K562 (cell line): ENCODE data around the gene TNFRSF18. TPM values are rescaled to one million over a fixed set of nuclear protein-coding genes. Genes with fewer than 3 reads are reported as not detected.

ENCODE experiments used
- KDM1A ChIP-seq, 2 experiments: fragments of 450-650 bp; IDR thresholded peaks; 2 replicates each; pipeline ENCODE4 v1.6.1; 2016; ENCODE audit warnings: mild to moderate bottlenecking in 2 of 2
- L3MBTL2 ChIP-seq: fragments of 450-650 bp; IDR thresholded peaks from 2 replicates; pipeline ENCODE4 v1.6.1; 2016; ENCODE audit warnings: mild to moderate bottlenecking, moderate library complexity
- RBM39 ChIP-seq: fragments of 200-400 bp; formaldehyde crosslinking; optimal IDR thresholded peaks from 2 replicates; pipeline ENCODE3; 2018; ENCODE audit warnings: low read depth, low read length
- SMAD4 ChIP-seq: fragments of 250-450 bp; sonication (Bioruptor Pico); conservative IDR thresholded peaks from 2 replicates; pipeline ENCODE4 v1.8.0; 2021; ENCODE audit warnings: inconsistent platforms, mild to moderate bottlenecking, moderate library complexity
- ZNF263 ChIP-seq: sonication (generic); formaldehyde crosslinking; IDR thresholded peaks from 2 replicates; pipeline ENCODE4 v1.8.0; 2022; ENCODE audit warnings: mild to moderate bottlenecking, missing genetic modification reagents, borderline replicate concordance
- polyA plus RNA-seq, 8 experiments: library from polyadenylated mRNA; depleted of rRNA in 4 of 8; stranded (reverse) in 5 of 8; unstranded in 3 of 8; fragments of >200 nt; fragmentation: Nextera tagmentation in 2 of 8; fragmentation: Illumina TruSeq in 1 of 8; extraction: Ambion mirVana in 2 of 8; extraction: Trizol in 1 of 8; gene quantifications; 2 replicates each; pipeline versions ENCODE4 v1.2.1 to v1.2.3, GENCODE V29; 2011 to 2014; ENCODE audit warnings: inconsistent platforms in 1 of 8, missing spikeins in 1 of 8
- total RNA-seq, 7 experiments: library from RNA; depleted of rRNA in 6 of 7; stranded (reverse); fragments of >200 nt in 6 of 7; fragmentation: Illumina TruSeq in 2 of 7; extraction: Trizol in 2 of 7; gene quantifications; 2 replicates each; pipeline versions ENCODE4 v1.2.1 to v1.2.3, GENCODE V29; 2011 to 2021; ENCODE audit warnings: low replicate concordance in 1 of 7
- TF ChIP-seq, protein P1 (sequence below), 2 experiments: IDR thresholded peaks; 2 replicates each; pipeline ENCODE4 v1.6.1; 2011; ENCODE audit warnings: borderline replicate concordance in 1 of 2, control low read depth in 1 of 2, low read depth in 1 of 2, low read length in 1 of 2, mild to moderate bottlenecking in 1 of 2, mixed read lengths in 1 of 2, moderate library complexity in 1 of 2; ENCODE audit not compliant: insufficient read depth in 1 of 2, insufficient read length in 1 of 2, poor library complexity in 1 of 2, severe bottlenecking in 1 of 2; ENCODE audit errors: extremely low read depth in 1 of 2
- TF ChIP-seq, protein P2 (sequence below): sonication (generic); formaldehyde crosslinking; IDR thresholded peaks from 2 replicates; pipeline ENCODE4 v1.9.0; 2022; ENCODE audit warnings: mild to moderate bottlenecking, missing genetic modification reagents
- TF ChIP-seq, protein P3 (sequence below), 3 experiments: IDR thresholded peaks in 2 of 3; conservative IDR thresholded peaks in 1 of 3; 2 replicates each; pipeline ENCODE4 v1.5.1; 2011 to 2012; ENCODE audit warnings: low read length in 3 of 3, mild to moderate bottlenecking in 3 of 3, control low read depth in 2 of 3, improper control_type of control experiment in 1 of 3, inconsistent platforms in 1 of 3, low read depth in 1 of 3, mixed read lengths in 1 of 3, moderate library complexity in 1 of 3; ENCODE audit not compliant: insufficient read depth in 2 of 3
- TF ChIP-seq, protein P4 (sequence below), 2 experiments: fragments of 450-650 bp; conservative IDR thresholded peaks; 2 replicates each; pipeline ENCODE4 v1.6.1; 2017; ENCODE audit warnings: mild to moderate bottlenecking in 2 of 2, moderate library complexity in 2 of 2
- TF ChIP-seq, protein P5 (sequence below): sonication (generic); formaldehyde crosslinking; IDR thresholded peaks from 2 replicates; pipeline ENCODE4 v1.5.0; 2020; ENCODE audit warnings: missing genetic modification reagents
- TF ChIP-seq, protein P6 (sequence below): fragments of 450-650 bp; IDR thresholded peaks from 2 replicates; pipeline ENCODE4 v1.6.1; 2017; ENCODE audit warnings: antibody characterized with exemption, mild to moderate bottlenecking
- TF ChIP-seq, protein P7 (sequence below): sonication (generic); formaldehyde crosslinking; IDR thresholded peaks from 2 replicates; pipeline ENCODE4 v1.8.0; 2022; ENCODE audit warnings: missing genetic modification reagents, mild to moderate bottlenecking, moderate library complexity, borderline replicate concordance

The TNFRSF18 gene
- total and polyA plus RNA-seq, 9 of the 15 experiments (the other 6 are each of a cell fraction or from before 2014, with no cell fraction given): 0.24 to 0.27 TPM; not detected in 7

DNA sequence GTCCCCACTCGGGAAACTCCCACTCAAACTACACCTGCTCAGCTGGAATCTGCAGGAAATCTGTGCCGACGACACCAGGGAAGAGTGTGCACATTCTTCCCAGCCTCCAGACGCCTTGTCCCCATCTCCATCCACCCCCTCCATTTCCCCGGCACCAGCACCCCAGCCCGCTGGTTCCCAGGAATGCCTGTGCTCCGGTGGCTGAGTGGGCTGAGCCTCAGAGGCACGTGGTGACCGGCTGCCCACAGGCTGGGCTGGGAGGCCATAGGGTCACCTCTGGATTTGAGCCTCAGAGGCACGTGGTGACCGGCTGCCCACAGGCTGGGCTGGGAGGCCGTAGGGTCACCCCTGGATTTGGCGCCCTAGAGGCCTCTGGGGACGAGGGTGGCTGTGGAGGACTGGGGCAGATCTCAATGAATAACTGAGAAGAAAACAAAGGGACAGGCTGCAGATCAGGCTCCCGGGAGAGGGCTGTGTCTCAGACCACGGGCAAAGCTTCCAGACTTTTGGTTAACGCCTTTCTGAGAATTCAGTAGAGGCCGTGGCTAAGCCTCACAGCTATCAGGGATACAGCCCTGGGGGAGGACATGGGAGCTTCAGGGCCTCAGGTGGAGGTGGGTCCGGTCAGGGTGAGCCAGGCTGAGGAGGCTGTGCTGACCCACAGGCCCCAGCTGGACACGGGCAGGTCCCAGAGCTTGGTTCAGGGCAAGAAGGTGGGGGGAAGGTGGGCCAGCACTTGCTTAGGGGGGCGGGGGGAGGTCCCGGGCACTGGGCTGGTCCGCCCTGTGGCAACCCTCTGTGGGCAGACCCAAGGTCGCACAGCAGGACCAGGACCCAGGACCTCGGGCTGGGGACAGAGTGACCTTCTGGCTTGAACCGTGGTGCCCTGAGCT is 50.0 kb downstream of the TNFRSF18 start (continued):
- TF ChIP-seq ZNF263 (CRISPR knock-in tag) (peak; percentile 60; the same call in 1 of the 2 replicates), KDM1A (IDR thresholded peaks at IDR 0.05) (peak; percentile 20 to 51; a peak in 2 of 4 replicates), SMAD4 (CRISPR knock-in tag) (peak; percentile 48; the same call in 1 of the 2 replicates), RBM39 (no peak), L3MBTL2 (peak; percentile 93)
- TF ChIP-seq, protein P1, sequence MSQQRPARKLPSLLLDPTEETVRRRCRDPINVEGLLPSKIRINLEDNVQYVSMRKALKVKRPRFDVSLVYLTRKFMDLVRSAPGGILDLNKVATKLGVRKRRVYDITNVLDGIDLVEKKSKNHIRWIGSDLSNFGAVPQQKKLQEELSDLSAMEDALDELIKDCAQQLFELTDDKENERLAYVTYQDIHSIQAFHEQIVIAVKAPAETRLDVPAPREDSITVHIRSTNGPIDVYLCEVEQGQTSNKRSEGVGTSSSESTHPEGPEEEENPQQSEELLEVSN (IDR thresholded peaks at IDR 0.05; ENCODE audit: borderline replicate concordance in 1 of 2, extremely low read depth in 1 of 2, insufficient read depth in 1 of 2, insufficient read length in 1 of 2, low read depth in 1 of 2, low read length in 1 of 2, poor library complexity in 1 of 2, severe bottlenecking in 1 of 2): peak; percentile 41 to 43
- TF ChIP-seq, protein P2, sequence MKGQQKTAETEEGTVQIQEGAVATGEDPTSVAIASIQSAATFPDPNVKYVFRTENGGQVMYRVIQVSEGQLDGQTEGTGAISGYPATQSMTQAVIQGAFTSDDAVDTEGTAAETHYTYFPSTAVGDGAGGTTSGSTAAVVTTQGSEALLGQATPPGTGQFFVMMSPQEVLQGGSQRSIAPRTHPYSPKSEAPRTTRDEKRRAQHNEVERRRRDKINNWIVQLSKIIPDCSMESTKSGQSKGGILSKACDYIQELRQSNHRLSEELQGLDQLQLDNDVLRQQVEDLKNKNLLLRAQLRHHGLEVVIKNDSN (CRISPR knock-in tag): peak; percentile 63
- TF ChIP-seq, protein P3, sequence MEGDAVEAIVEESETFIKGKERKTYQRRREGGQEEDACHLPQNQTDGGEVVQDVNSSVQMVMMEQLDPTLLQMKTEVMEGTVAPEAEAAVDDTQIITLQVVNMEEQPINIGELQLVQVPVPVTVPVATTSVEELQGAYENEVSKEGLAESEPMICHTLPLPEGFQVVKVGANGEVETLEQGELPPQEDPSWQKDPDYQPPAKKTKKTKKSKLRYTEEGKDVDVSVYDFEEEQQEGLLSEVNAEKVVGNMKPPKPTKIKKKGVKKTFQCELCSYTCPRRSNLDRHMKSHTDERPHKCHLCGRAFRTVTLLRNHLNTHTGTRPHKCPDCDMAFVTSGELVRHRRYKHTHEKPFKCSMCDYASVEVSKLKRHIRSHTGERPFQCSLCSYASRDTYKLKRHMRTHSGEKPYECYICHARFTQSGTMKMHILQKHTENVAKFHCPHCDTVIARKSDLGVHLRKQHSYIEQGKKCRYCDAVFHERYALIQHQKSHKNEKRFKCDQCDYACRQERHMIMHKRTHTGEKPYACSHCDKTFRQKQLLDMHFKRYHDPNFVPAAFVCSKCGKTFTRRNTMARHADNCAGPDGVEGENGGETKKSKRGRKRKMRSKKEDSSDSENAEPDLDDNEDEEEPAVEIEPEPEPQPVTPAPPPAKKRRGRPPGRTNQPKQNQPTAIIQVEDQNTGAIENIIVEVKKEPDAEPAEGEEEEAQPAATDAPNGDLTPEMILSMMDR (IDR thresholded peaks at IDR 0.05 in 2 of 3, conservative IDR thresholded peaks at IDR 0.05 in 1 of 3; ENCODE audit: insufficient read depth in 2 of 3, low read depth in 1 of 3, low read length in 3 of 3): no peak
- TF ChIP-seq, protein P4, sequence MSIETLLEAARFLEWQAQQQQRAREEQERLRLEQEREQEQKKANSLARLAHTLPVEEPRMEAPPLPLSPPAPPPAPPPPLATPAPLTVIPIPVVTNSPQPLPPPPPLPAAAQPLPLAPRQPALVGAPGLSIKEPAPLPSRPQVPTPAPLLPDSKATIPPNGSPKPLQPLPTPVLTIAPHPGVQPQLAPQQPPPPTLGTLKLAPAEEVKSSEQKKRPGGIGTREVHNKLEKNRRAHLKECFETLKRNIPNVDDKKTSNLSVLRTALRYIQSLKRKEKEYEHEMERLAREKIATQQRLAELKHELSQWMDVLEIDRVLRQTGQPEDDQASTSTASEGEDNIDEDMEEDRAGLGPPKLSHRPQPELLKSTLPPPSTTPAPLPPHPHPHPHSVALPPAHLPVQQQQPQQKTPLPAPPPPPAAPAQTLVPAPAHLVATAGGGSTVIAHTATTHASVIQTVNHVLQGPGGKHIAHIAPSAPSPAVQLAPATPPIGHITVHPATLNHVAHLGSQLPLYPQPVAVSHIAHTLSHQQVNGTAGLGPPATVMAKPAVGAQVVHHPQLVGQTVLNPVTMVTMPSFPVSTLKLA (conservative IDR thresholded peaks at IDR 0.05): peak in 1 of 2 experiments; percentile 63; a peak in 1 of 4 replicates
- TF ChIP-seq, protein P5, sequence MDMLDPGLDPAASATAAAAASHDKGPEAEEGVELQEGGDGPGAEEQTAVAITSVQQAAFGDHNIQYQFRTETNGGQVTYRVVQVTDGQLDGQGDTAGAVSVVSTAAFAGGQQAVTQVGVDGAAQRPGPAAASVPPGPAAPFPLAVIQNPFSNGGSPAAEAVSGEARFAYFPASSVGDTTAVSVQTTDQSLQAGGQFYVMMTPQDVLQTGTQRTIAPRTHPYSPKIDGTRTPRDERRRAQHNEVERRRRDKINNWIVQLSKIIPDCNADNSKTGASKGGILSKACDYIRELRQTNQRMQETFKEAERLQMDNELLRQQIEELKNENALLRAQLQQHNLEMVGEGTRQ (CRISPR knock-in tag): 0 out of 2 replicates have a peak, but pooled peaks have one; percentile 25
- TF ChIP-seq, protein P6, sequence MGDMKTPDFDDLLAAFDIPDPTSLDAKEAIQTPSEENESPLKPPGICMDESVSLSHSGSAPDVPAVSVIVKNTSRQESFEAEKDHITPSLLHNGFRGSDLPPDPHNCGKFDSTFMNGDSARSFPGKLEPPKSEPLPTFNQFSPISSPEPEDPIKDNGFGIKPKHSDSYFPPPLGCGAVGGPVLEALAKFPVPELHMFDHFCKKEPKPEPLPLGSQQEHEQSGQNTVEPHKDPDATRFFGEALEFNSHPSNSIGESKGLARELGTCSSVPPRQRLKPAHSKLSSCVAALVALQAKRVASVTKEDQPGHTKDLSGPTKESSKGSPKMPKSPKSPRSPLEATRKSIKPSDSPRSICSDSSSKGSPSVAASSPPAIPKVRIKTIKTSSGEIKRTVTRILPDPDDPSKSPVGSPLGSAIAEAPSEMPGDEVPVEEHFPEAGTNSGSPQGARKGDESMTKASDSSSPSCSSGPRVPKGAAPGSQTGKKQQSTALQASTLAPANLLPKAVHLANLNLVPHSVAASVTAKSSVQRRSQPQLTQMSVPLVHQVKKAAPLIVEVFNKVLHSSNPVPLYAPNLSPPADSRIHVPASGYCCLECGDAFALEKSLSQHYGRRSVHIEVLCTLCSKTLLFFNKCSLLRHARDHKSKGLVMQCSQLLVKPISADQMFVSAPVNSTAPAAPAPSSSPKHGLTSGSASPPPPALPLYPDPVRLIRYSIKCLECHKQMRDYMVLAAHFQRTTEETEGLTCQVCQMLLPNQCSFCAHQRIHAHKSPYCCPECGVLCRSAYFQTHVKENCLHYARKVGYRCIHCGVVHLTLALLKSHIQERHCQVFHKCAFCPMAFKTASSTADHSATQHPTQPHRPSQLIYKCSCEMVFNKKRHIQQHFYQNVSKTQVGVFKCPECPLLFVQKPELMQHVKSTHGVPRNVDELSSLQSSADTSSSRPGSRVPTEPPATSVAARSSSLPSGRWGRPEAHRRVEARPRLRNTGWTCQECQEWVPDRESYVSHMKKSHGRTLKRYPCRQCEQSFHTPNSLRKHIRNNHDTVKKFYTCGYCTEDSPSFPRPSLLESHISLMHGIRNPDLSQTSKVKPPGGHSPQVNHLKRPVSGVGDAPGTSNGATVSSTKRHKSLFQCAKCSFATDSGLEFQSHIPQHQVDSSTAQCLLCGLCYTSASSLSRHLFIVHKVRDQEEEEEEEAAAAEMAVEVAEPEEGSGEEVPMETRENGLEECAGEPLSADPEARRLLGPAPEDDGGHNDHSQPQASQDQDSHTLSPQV: peak; percentile 45; the same call in 1 of the 2 replicates
- TF ChIP-seq, protein P7, sequence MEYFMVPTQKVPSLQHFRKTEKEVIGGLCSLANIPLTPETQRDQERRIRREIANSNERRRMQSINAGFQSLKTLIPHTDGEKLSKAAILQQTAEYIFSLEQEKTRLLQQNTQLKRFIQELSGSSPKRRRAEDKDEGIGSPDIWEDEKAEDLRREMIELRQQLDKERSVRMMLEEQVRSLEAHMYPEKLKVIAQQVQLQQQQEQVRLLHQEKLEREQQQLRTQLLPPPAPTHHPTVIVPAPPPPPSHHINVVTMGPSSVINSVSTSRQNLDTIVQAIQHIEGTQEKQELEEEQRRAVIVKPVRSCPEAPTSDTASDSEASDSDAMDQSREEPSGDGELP (CRISPR knock-in tag): peak; percentile 32; the same call in 1 of the 2 replicates
- TF ChIP-seq, all 486 proteins: peak for 14
